H1 (cell line): ENCODE measurements around the gene ADM2. TPM values are rescaled to one million over a fixed set of nuclear protein-coding genes. Genes with fewer than 3 reads are reported as not detected.

ENCODE experiments used
- CTCF ChIA-PET: fragments of 300-600 bp; sonication (Branson Sonifier 250); formaldehyde crosslinking; loops from one replicate; lab custom pipeline; 2021; ENCODE audit not compliant: partially characterized antibody; lab: Charles Lee
- POLR2A ChIA-PET: fragments of 300-600 bp; sonication (Branson Sonifier 250); formaldehyde crosslinking; loops from one replicate; lab custom pipeline; 2021; ENCODE audit warnings: inconsistent platforms; ENCODE audit not compliant: partially characterized antibody; lab: Charles Lee
- DNase-seq, 2 experiments: peaks; one replicate each; pipeline versions ENCODE4 v3.0.0 to v3.0.0-alpha.2; 2010 to 2022; ENCODE audit warnings: low spot score in 2 of 2, low read depth in 1 of 2, mixed read lengths in 1 of 2
- FAIRE-seq: peaks from 2 replicates; lab custom pipeline; 2011; peaks lifted over from hg19 to GRCh38; lab: Jason Lieb, UNC
- H2AFZ ChIP-seq: 2 replicates; pipeline ENCODE4 v1.8.1; 2012; ENCODE audit warnings: low read length, inconsistent platforms
- H2AK5ac ChIP-seq: 2 replicates; pipeline ENCODE4 v1.6.1; 2013; ENCODE audit warnings: low read depth, low read length
- H2BK120ac ChIP-seq: replicated peaks from 2 replicates; pipeline ENCODE3; 2013; ENCODE audit warnings: low read depth, low read length, inconsistent platforms
- H2BK12ac ChIP-seq: 2 replicates; pipeline ENCODE4 v1.6.1; 2013; ENCODE audit warnings: low read depth, low read length
- H2BK15ac ChIP-seq: 2 replicates; pipeline ENCODE4 v1.6.1; 2013; ENCODE audit warnings: low read length
- H2BK20ac ChIP-seq: 2 replicates; pipeline ENCODE4 v1.6.1; 2013; ENCODE audit warnings: low read length
- H2BK5ac ChIP-seq: 2 replicates; pipeline ENCODE4 v1.6.1; 2013; ENCODE audit warnings: low read depth, low read length
- H3K14ac ChIP-seq: 2 replicates; pipeline ENCODE4 v1.6.1; 2013; ENCODE audit warnings: inconsistent platforms; ENCODE audit not compliant: insufficient read length
- H3K18ac ChIP-seq: 2 replicates; pipeline ENCODE4 v1.6.1; 2013; ENCODE audit warnings: low read length; ENCODE audit errors: extremely low read depth
- H3K23ac ChIP-seq: 2 replicates; pipeline ENCODE4 v1.6.1; 2013; ENCODE audit warnings: inconsistent platforms; ENCODE audit not compliant: insufficient read length
- H3K23me2 ChIP-seq: 2 replicates; pipeline ENCODE4 v1.6.1; 2013; ENCODE audit warnings: low read depth, low read length
- H3K27ac ChIP-seq: 2 replicates; pipeline ENCODE4 v1.6.1; 2011; ENCODE audit warnings: low read depth, low read length, inconsistent platforms
- H3K27me3 ChIP-seq, 4 experiments: replicated peaks in 1 of 4; 1 replicate in 1 of 4; 2 replicates in 3 of 4; pipeline versions ENCODE4 v1.6.1 to v1.8.1; 2011 to 2013; ENCODE audit warnings: low read length in 3 of 4, mild to moderate bottlenecking in 3 of 4, inconsistent platforms in 2 of 4, mixed read lengths in 2 of 4, moderate library complexity in 1 of 4; ENCODE audit not compliant: control insufficient read depth in 3 of 4, insufficient read depth in 3 of 4; ENCODE audit errors: extremely low read depth in 1 of 4
- H3K36me3 ChIP-seq, 4 experiments: 2 replicates each; pipeline versions ENCODE4 v1.6.1 to v1.8.1; 2011 to 2013; ENCODE audit warnings: mild to moderate bottlenecking in 4 of 4, low read length in 3 of 4, moderate library complexity in 2 of 4, control low read depth in 1 of 4, inconsistent platforms in 1 of 4; ENCODE audit not compliant: insufficient read depth in 4 of 4, control insufficient read depth in 2 of 4
- H3K4ac ChIP-seq: replicated peaks from 2 replicates; pipeline ENCODE3; 2013; ENCODE audit warnings: low read length, low read depth, mixed read lengths, inconsistent platforms; ENCODE audit not compliant: insufficient read length
- H3K4me1 ChIP-seq, 4 experiments: replicated peaks in 1 of 4; 1 replicate in 1 of 4; 2 replicates in 3 of 4; pipeline versions ENCODE4 v1.6.1 to v1.8.1; 2011 to 2013; ENCODE audit warnings: low read length in 3 of 4, inconsistent platforms in 2 of 4, mixed read lengths in 1 of 4; ENCODE audit not compliant: insufficient read depth in 4 of 4, control insufficient read depth in 3 of 4
- H3K4me2 ChIP-seq, 2 experiments: 2 replicates each; pipeline versions ENCODE4 v1.6.1 to v1.8.1; 2011 to 2013; ENCODE audit warnings: low read depth in 2 of 2, low read length in 2 of 2, control low read depth in 1 of 2, inconsistent platforms in 1 of 2, mild to moderate bottlenecking in 1 of 2; ENCODE audit not compliant: insufficient read depth in 1 of 2
- H3K4me3 ChIP-seq, 4 experiments: fragments of 200-600, 300-600 bp in 1 of 4; sonication (generic), shearing (Covaris generic), sonication (Bioruptor Twin) in 1 of 4; 2 replicates each; pipeline versions ENCODE4 v1.5.1 to v1.8.1; 2011 to 2016; ENCODE audit warnings: low read length in 4 of 4, low read depth in 3 of 4, control low read depth in 2 of 4, inconsistent platforms in 2 of 4, mild to moderate bottlenecking in 2 of 4, mixed read lengths in 1 of 4, moderate library complexity in 1 of 4; ENCODE audit not compliant: insufficient read depth in 2 of 4; ENCODE audit errors: extremely low read depth in 1 of 4
- H3K56ac ChIP-seq: replicated peaks from 2 replicates; pipeline ENCODE3; 2013; ENCODE audit warnings: low read depth, mild to moderate bottlenecking, mixed read lengths, low read length, inconsistent platforms; ENCODE audit not compliant: insufficient read length
- H3K79me1 ChIP-seq: 2 replicates; pipeline ENCODE4 v1.6.1; 2013; ENCODE audit warnings: low read depth, low read length, control low read depth
- H3K79me2 ChIP-seq, 2 experiments: 2 replicates each; pipeline versions ENCODE4 v1.6.1 to v1.8.1; 2012 to 2013; ENCODE audit warnings: low read length in 2 of 2, mild to moderate bottlenecking in 2 of 2, inconsistent platforms in 1 of 2; ENCODE audit not compliant: insufficient read depth in 2 of 2, control insufficient read depth in 1 of 2
- H3K9ac ChIP-seq, 4 experiments: replicated peaks in 1 of 4; 1 replicate in 1 of 4; 2 replicates in 3 of 4; pipeline versions ENCODE4 v1.6.1 to v1.8.1; 2011 to 2013; ENCODE audit warnings: low read depth in 3 of 4, low read length in 3 of 4, control low read depth in 2 of 4, mild to moderate bottlenecking in 2 of 4, moderate library complexity in 2 of 4, inconsistent platforms in 1 of 4; ENCODE audit errors: extremely low read depth in 1 of 4
- H3K9me3 ChIP-seq, 2 experiments: 2 replicates each; pipeline versions ENCODE4 v1.6.1 to v1.8.1; 2012 to 2013; ENCODE audit warnings: mild to moderate bottlenecking in 2 of 2, moderate library complexity in 2 of 2, control low read depth in 1 of 2, inconsistent platforms in 1 of 2, low read depth in 1 of 2, low read length in 1 of 2, mixed read lengths in 1 of 2; ENCODE audit not compliant: insufficient read depth in 2 of 2
- H4K20me1 ChIP-seq, 2 experiments: replicated peaks in 1 of 2; 2 replicates each; pipeline versions ENCODE3 to v1.8.1; 2011 to 2013; ENCODE audit warnings: inconsistent platforms in 2 of 2, low read length in 2 of 2, mild to moderate bottlenecking in 1 of 2; ENCODE audit not compliant: insufficient read depth in 2 of 2, control insufficient read depth in 1 of 2
- H4K5ac ChIP-seq: 2 replicates; pipeline ENCODE4 v1.6.1; 2013; ENCODE audit warnings: low read length, low read depth, mixed read lengths, inconsistent platforms; ENCODE audit not compliant: insufficient read length
- H4K8ac ChIP-seq: 2 replicates; pipeline ENCODE4 v1.8.0; 2013; ENCODE audit warnings: mild to moderate bottlenecking, moderate library complexity, low read length, inconsistent platforms; ENCODE audit not compliant: insufficient read depth; ENCODE audit errors: extremely low read depth
- H4K91ac ChIP-seq: replicated peaks from 2 replicates; pipeline ENCODE3; 2013; ENCODE audit warnings: low read length, mixed read lengths, inconsistent platforms; ENCODE audit not compliant: insufficient read length
- ATF3 ChIP-seq: IDR thresholded peaks from 2 replicates; pipeline ENCODE4 v1.6.1; 2011; ENCODE audit warnings: low read depth, mild to moderate bottlenecking, low read length; ENCODE audit not compliant: insufficient read depth
- NANOG ChIP-seq: IDR thresholded peaks from 2 replicates; pipeline ENCODE4 v1.6.1; 2011; ENCODE audit warnings: low read length, low read depth, mild to moderate bottlenecking, inconsistent platforms; ENCODE audit not compliant: insufficient read depth, poor library complexity, severe bottlenecking
- RXRA ChIP-seq: IDR thresholded peaks from 2 replicates; pipeline ENCODE4 v1.6.1; 2011; ENCODE audit warnings: low read depth, mild to moderate bottlenecking, low read length, moderate library complexity; ENCODE audit not compliant: insufficient read depth
- SAP30 ChIP-seq: fragments of 300-600 bp; sonication (generic); IDR thresholded peaks from 2 replicates; pipeline ENCODE4 v1.7.1; 2012; ENCODE audit warnings: low read length, moderate library complexity, mild to moderate bottlenecking, inconsistent platforms; ENCODE audit not compliant: insufficient read depth, insufficient replicate concordance
- SP4 ChIP-seq: IDR thresholded peaks from 2 replicates; pipeline ENCODE4 v1.6.1; 2012; ENCODE audit warnings: low read length, inconsistent platforms
- TBP ChIP-seq: IDR thresholded peaks from 2 replicates; pipeline ENCODE4 v1.6.1; 2011; ENCODE audit warnings: low read depth, low read length, improper control_type of control experiment
- USF2 ChIP-seq: IDR thresholded peaks from 2 replicates; pipeline ENCODE4 v1.6.1; 2011; ENCODE audit warnings: low read length, improper control_type of control experiment
- WGBS, 2 experiments: shearing (Covaris generic) in 1 of 2; methylation state at CpG; one replicate each; pipeline versions ENCODE4 v1.1.6 to v1.1.7; 2013 to 2015; ENCODE audit warnings: low lambda C conversion rate in 2 of 2, mixed read lengths in 2 of 2, inconsistent platforms in 1 of 2, low coverage in 1 of 2, missing lambda C conversion rate in 1 of 2; ENCODE audit not compliant: insufficient replicate concordance in 2 of 2, insufficient coverage in 1 of 2, insufficient read length in 1 of 2; ENCODE audit errors: extremely low coverage in 1 of 2, missing lambda C conversion rate in 1 of 2; 5-methylcytosine and 5-hydroxymethylcytosine counted together
- polyA plus RNA-seq, 7 experiments: library from polyadenylated mRNA; depleted of rRNA in 3 of 7; stranded (reverse) in 5 of 7; unstranded in 2 of 7; fragments of >200 nt in 5 of 7; fragments of 200-250 nt in 2 of 7; gene quantifications; 1 replicate in 5 of 7; 2 replicates in 1 of 7; 4 replicates in 1 of 7; pipeline versions ENCODE4 v1.2.1 to v1.2.3, GENCODE V29; 2011 to 2013; ENCODE audit warnings: missing spikeins in 2 of 7, mixed read lengths in 2 of 7
- total RNA-seq: library from RNA; stranded (reverse); fragmentation: NEBNext Ultra II Directional; extraction: Animal tissue kit (Norgen Biotek cat#: 25700); gene quantifications from 2 replicates; pipeline ENCODE4 v1.2.1, GENCODE V29; 2021

The ADM2 gene
- total and polyA plus RNA-seq, 2 of the 8 experiments (the other 6 are each of a cell fraction or from before 2014, with no cell fraction given), result 3.3 to 7.5 TPM

- H3K4me2 ChIP-seq, result no peak overlapping the region
These were observed 13.4 kb upstream of the ADM2 start for GRCh38 chr22:50467773-50468440.

More at GRCh38 chr22:50467773-50468440, 13.4 kb upstream of the ADM2 start:
- no peak for FAIRE-seq
- no peak overlapping the region for H2BK20ac ChIP-seq
- no peak overlapping the region for H3K14ac ChIP-seq
- no peak overlapping the region; the same call in 1 of the 2 replicates for H2BK5ac ChIP-seq
- no peak overlapping the region for H2AFZ ChIP-seq
- H3K56ac ChIP-seq, result no peak overlapping the region
- no peak overlapping the region for H2BK15ac ChIP-seq
- POLR2A ChIA-PET, result interaction anchor here (1.1 to 3.0 kb wide), 6 partner anchors 9 to 75 kb away, joined by 3 to 9 read pairs (median 5); no protein-coding TSS in a partner anchor
- H3K9ac ChIP-seq, result no peak overlapping the region
- DNase-seq, result no peak
- TF ChIP-seq SAP30 (no peak), SP4 (no peak), ATF3 (no peak), TBP (no peak), RXRA (no peak), USF2 (no peak), NANOG (no peak)
- H3K79me2 ChIP-seq, result peaks cover 0 to 45% of the 10 kb centered on the region in 2 experiments; a peak in 3 of 4 replicates
- H4K91ac ChIP-seq, result no peak overlapping the region
- peaks cover 23 to 46% (median 38%) of the 10 kb centered on the region in 4 experiments for H3K36me3 ChIP-seq
- 94% methylated on average over 7 of the region's 22 CpGs; no CpG with 5 or more reads in 1 of the 2 experiments for WGBS, 2 experiments
- no peaks in the 10 kb centered on the region for H3K27me3 ChIP-seq
- H3K4me3 ChIP-seq, result no peak overlapping the region
- H4K8ac ChIP-seq, result peak overlapping the region; percentile 63; the same call in 1 of the 2 replicates
- CTCF ChIA-PET, result interaction anchor here (0.8 to 9.1 kb wide), 7 partner anchors 11 to 68 kb away, joined by 3 to 60 read pairs (median 3); partner anchors contain the start of gene SCO2
- no peak overlapping the region for H3K27ac ChIP-seq
- no peak overlapping the region for H4K5ac ChIP-seq
- peaks cover 27% of the 10 kb centered on the region for H3K79me1 ChIP-seq
- H2BK120ac ChIP-seq, result no peak overlapping the region
- H3K23me2 ChIP-seq, result no peaks in the 10 kb centered on the region; the same call in 1 of the 2 replicates
- H3K4ac ChIP-seq, result no peak overlapping the region
- H3K9me3 ChIP-seq, result no peaks in the 10 kb centered on the region
- no peak overlapping the region for H2AK5ac ChIP-seq
- peaks cover 31 to 54% of the 10 kb centered on the region in 2 experiments for H4K20me1 ChIP-seq
- H2BK12ac ChIP-seq, result no peak overlapping the region
- no peak overlapping the region for H3K23ac ChIP-seq
- no peak overlapping the region for H3K18ac ChIP-seq
- peaks cover 0 to 13% (median 9%) of the 10 kb centered on the region in 4 experiments; a peak in 6 of 7 replicates for H3K4me1 ChIP-seq
